ENCODE data around the gene CPPED1. TPM values are rescaled to one million over a fixed set of nuclear protein-coding genes. Genes with fewer than 3 reads are reported as not detected.

The CPPED1 gene
- total RNA-seq, 1 experiment from 2014 or later, result 34.9 TPM

DNA sequence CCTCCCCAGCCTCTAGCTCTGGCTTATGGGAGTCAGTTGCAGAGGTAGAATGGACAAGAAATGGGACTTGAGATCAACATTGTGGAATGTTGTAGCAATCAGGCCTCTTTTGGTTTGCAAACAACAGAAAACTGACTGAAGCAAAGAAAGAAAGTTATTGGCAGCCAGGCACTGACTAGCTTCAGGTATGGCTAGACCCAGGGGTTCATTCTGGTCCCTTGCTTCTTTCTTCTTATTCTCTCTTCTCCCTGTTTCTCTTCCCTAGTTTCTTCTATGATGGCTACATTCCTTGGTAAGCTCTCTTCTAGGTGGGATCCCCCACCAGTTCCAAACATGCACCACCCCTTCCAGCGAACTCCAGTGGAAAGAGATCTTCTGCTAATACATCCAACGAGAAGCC, 154.3 kb downstream of the CPPED1 start:
- POLR2A ChIA-PET, result no interaction called here
- no TSS peak for BruUV-seq (replicated peaks)
- Histone ChIP-seq H3K4me3 (ENCODE audit: low read depth, low read length) (no peak overlapping the region), H3K36me3 (ENCODE audit: control insufficient read depth, insufficient read depth, low read length) (no peaks in the 10 kb centered on the region), H3K27me3 (replicated peaks; ENCODE audit: control insufficient read depth, insufficient read depth, low read length) (no peaks in the 10 kb centered on the region), H3K4me1 (no peaks in the 10 kb centered on the region), H3K9me3 (no peaks in the 10 kb centered on the region)
- Mint-ChIP-seq H3K4me1 (ENCODE audit: low read depth, unreplicated experiment) (no peaks in the 10 kb centered on the region), H3K36me3 (ENCODE audit: insufficient read depth, unreplicated experiment) (no peaks in the 10 kb centered on the region), H3K27ac (ENCODE audit: unreplicated experiment) (no peak overlapping the region), H3K27me3 (ENCODE audit: insufficient read depth, unreplicated experiment) (no peaks in the 10 kb centered on the region), H3K4me3 (ENCODE audit: unreplicated experiment) (no peak overlapping the region), H3K9me3 (ENCODE audit: unreplicated experiment) (peaks cover 9% of the 10 kb centered on the region)
- CTCF ChIA-PET, result no interaction called here
- intact Hi-C loops (cut with micrococcal nuclease; ENCODE audit: unreplicated experiment), result no loop called here
- TF ChIP-seq, protein P1, sequence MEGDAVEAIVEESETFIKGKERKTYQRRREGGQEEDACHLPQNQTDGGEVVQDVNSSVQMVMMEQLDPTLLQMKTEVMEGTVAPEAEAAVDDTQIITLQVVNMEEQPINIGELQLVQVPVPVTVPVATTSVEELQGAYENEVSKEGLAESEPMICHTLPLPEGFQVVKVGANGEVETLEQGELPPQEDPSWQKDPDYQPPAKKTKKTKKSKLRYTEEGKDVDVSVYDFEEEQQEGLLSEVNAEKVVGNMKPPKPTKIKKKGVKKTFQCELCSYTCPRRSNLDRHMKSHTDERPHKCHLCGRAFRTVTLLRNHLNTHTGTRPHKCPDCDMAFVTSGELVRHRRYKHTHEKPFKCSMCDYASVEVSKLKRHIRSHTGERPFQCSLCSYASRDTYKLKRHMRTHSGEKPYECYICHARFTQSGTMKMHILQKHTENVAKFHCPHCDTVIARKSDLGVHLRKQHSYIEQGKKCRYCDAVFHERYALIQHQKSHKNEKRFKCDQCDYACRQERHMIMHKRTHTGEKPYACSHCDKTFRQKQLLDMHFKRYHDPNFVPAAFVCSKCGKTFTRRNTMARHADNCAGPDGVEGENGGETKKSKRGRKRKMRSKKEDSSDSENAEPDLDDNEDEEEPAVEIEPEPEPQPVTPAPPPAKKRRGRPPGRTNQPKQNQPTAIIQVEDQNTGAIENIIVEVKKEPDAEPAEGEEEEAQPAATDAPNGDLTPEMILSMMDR (IDR thresholded peaks at IDR 0.05; ENCODE audit: insufficient read depth in 1 of 2, low read depth in 1 of 2, low read length in 1 of 2, severe bottlenecking in 1 of 2, unreplicated experiment in 1 of 2), result no peak
- DNase-seq, result no peak

DNA sequence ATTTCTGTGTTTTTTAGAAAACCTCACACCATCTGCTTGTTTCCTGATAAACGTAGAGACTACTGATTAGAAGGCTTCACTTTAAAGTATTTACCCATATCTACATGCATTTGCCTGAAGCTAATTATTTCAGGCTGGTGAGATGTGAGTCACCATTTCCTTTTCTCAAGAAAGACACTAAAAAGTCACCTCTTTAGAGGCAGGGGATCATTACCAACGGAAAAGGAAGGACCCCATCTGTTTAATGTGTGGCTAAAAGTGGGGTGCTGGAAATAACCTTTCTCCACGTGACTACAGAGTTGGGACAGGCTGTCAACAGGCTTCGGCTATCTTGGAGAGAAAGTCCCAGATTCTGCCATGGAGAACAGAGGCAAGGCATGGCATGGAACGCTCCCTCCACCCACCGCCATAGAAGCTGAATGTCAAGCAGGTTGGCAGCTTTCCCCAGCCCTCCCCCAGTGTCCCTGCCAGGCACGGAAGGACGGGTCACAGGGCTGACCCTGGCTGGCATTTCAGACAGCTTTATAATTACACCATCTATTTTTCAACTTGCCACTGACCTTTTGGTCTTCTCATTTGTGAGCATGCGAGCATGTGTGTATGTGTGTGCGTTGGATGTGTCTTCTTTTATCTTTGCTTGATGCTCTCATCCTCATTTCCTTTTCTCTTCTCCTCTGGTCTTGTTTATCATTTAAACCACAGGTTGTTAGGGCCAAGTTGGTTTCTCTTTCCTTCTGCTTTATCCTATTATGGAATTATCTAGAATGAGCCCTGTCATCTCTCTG, 157.0 kb downstream of the CPPED1 start:
- Mint-ChIP-seq H3K9me3 (ENCODE audit: unreplicated experiment) (peaks cover 9% of the 10 kb centered on the region), H3K4me1 (ENCODE audit: low read depth, unreplicated experiment) (no peaks in the 10 kb centered on the region), H3K4me3 (ENCODE audit: unreplicated experiment) (no peak overlapping the region), H3K27me3 (ENCODE audit: insufficient read depth, unreplicated experiment) (no peaks in the 10 kb centered on the region), H3K36me3 (ENCODE audit: insufficient read depth, unreplicated experiment) (no peaks in the 10 kb centered on the region), H3K27ac (ENCODE audit: unreplicated experiment) (no peak overlapping the region)
- TF ChIP-seq, protein P1 (IDR thresholded peaks at IDR 0.05; ENCODE audit: insufficient read depth in 1 of 2, low read depth in 1 of 2, low read length in 1 of 2, severe bottlenecking in 1 of 2, unreplicated experiment in 1 of 2), result no peak
- DNase-seq, result no peak
- Histone ChIP-seq H3K9me3 (no peaks in the 10 kb centered on the region), H3K27me3 (replicated peaks; ENCODE audit: control insufficient read depth, insufficient read depth, low read length) (no peaks in the 10 kb centered on the region), H3K4me3 (ENCODE audit: low read depth, low read length) (no peak overlapping the region), H3K36me3 (ENCODE audit: control insufficient read depth, insufficient read depth, low read length) (no peaks in the 10 kb centered on the region), H3K4me1 (no peaks in the 10 kb centered on the region)
- BruUV-seq (replicated peaks), result no TSS peak
- intact Hi-C loops (cut with micrococcal nuclease; ENCODE audit: unreplicated experiment), result no loop called here
- ChIA-PET CTCF (no interaction called here), POLR2A (no interaction called here)

DNA sequence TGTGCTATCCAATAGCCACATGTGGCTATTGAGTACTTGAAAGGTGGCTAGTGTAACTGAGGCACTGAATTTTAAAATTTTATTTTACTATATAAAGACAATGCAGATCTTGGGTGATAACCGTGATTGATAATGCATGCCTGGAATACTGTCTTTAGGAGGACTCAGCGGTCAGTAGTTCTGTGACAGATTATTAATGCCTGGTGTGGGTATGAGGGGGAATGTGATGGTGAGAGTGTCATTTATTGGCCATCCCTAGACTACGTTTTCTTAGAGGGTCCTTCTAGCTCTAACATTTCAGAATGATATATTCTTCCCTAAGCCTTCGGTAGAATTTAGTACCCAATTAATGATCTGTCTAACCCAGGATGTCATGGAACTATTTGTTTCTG, 157.6 kb downstream of the CPPED1 start:
- H3K36me3 ChIP-seq (ENCODE audit: control insufficient read depth, insufficient read depth, low read length), result no peaks in the 10 kb centered on the region
- ChIA-PET CTCF (no interaction called here), POLR2A (no interaction called here)
- no peaks in the 10 kb centered on the region for H3K4me1 ChIP-seq
- Mint-ChIP-seq H3K9me3 (ENCODE audit: unreplicated experiment) (peaks cover 9% of the 10 kb centered on the region), H3K27me3 (ENCODE audit: insufficient read depth, unreplicated experiment) (no peaks in the 10 kb centered on the region), H3K27ac (ENCODE audit: unreplicated experiment) (no peak overlapping the region), H3K36me3 (ENCODE audit: insufficient read depth, unreplicated experiment) (no peaks in the 10 kb centered on the region), H3K4me3 (ENCODE audit: unreplicated experiment) (no peak overlapping the region), H3K4me1 (ENCODE audit: low read depth, unreplicated experiment) (no peaks in the 10 kb centered on the region)
- no peak for DNase-seq
- TF ChIP-seq, protein P1 (IDR thresholded peaks at IDR 0.05; ENCODE audit: insufficient read depth in 1 of 2, low read depth in 1 of 2, low read length in 1 of 2, severe bottlenecking in 1 of 2, unreplicated experiment in 1 of 2), result no peak
- H3K27me3 ChIP-seq (replicated peaks; ENCODE audit: control insufficient read depth, insufficient read depth, low read length), result no peaks in the 10 kb centered on the region
- BruUV-seq (replicated peaks), result no TSS peak
- no peaks in the 10 kb centered on the region for H3K9me3 ChIP-seq
- H3K4me3 ChIP-seq (ENCODE audit: low read depth, low read length), result no peak overlapping the region
- intact Hi-C loops (cut with micrococcal nuclease; ENCODE audit: unreplicated experiment), result no loop called here
